DND-41 (cell line): Measurements from ENCODE around the gene METTL24.

Experiments
- CTCF ChIP-seq: IDR thresholded peaks from 2 replicates; pipeline ENCODE4 v1.5.1; 2012; ENCODE audit warnings: borderline replicate concordance, low read length, moderate library complexity, mild to moderate bottlenecking; ENCODE audit not compliant: poor library complexity, severe bottlenecking; ENCODE audit errors: extremely low read depth
- EZH2 ChIP-seq: IDR thresholded peaks from 3 replicates; pipeline ENCODE4 v1.6.1; 2012; ENCODE audit warnings: borderline replicate concordance, low read depth, mild to moderate bottlenecking, moderate library complexity, low read length, inconsistent platforms; ENCODE audit not compliant: severe bottlenecking

- TF ChIP-seq CTCF (no peak), EZH2 (no peak)
These were observed 111.1 kb downstream of the METTL24 start for GRCh38 chr6:110246900-110247546.
